ENCODE results near the gene EXPH5.
A peak's percentile ranks its signal among the peaks of the same experiment; 100 is the strongest.

The EXPH5 gene

DNA sequence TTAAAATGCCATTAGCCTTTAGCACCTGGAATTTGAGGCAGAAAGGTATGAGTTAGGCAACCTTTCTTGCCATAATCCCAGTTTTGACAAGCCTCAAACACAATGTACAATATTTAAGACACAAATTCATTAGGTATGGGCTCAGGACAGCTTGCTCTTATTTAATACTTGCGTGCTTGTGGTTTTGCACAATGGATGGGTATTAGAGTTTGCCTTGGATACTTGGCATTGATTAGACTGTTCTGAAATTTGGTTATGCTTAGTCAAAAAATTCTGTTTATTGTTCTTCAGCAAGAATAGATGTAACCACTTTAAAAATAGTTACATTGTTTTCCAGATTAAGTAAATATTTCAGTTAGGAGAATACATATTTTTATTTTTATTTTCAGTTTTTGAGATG lies 120.9 kb downstream of the EXPH5 start:
- Histone ChIP-seq H3K4me3 (ENCODE audit: low read depth, low read length) (no peak overlapping the region), H3K36me3 (replicated peaks) (peaks cover 4% of the 10 kb centered on the region), H3K27me3 (replicated peaks) (no peaks in the 10 kb centered on the region), H3K27ac (no peak overlapping the region)
- TF ChIP-seq CTCF (IDR thresholded peaks at IDR 0.05; ENCODE audit: low read depth, low read length, missing control alignments), result no peak
- in situ Hi-C loops (cut with HindIII; ENCODE audit: low pct_ligation_motif_present, low sequenced_read_pairs), result no loop called here
- no peak for DNase-seq

DNA sequence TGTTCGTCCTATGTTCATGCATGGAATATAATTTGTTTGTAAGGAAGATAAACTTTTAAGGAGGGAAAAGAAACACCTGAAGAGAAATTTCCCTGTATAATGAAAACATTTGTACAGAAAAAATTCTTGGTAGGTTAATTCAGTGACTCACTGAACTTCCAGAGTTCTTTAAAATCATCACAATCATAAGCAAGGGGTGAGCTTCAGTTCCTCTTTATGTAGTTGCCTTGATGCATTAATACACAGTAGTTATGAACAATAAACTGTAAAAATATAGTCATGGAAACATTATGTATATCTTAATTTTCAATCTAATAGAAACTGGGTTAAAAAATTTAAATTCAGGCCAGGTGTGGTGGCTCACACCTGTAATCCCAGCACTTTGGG lies 125.1 kb downstream of the EXPH5 start:
- TF ChIP-seq CTCF (IDR thresholded peaks at IDR 0.05; ENCODE audit: low read depth, low read length, missing control alignments), result no peak
- DNase-seq, result no peak
- no peak overlapping the region for H3K27ac ChIP-seq
- H3K4me3 ChIP-seq (ENCODE audit: low read depth, low read length), result no peak overlapping the region
- no peaks in the 10 kb centered on the region for H3K36me3 ChIP-seq (replicated peaks)
- no peaks in the 10 kb centered on the region for H3K27me3 ChIP-seq (replicated peaks)
- in situ Hi-C loops (cut with HindIII; ENCODE audit: low pct_ligation_motif_present, low sequenced_read_pairs), result no loop called here

- Histone ChIP-seq H3K27me3 (replicated peaks) (no peaks in the 10 kb centered on the region), H3K4me3 (ENCODE audit: low read depth, low read length) (peak within 1 kb of the TSS; percentile 83), H3K36me3 (replicated peaks) (no peaks in the 10 kb centered on the region), H3K27ac (peak within 1 kb of the TSS; percentile 94)
- in situ Hi-C loops (cut with HindIII; ENCODE audit: low pct_ligation_motif_present, low sequenced_read_pairs), result no loop called here
- DNase-seq, result peak; percentile 96
- no peak for TF ChIP-seq CTCF (IDR thresholded peaks at IDR 0.05; ENCODE audit: low read depth, low read length, missing control alignments)
Measured at GRCh38 chr11:108467091-108467823, 126.3 kb downstream of the EXPH5 start, which contains the start of gene C11orf65. Gene C11orf65 (minus strand): TSS chr11:108467529. CDS start chr11:108461559, 5,970 bp downstream.

- no peak for DNase-seq
- in situ Hi-C loops (cut with HindIII; ENCODE audit: low pct_ligation_motif_present, low sequenced_read_pairs), result no loop called here
- H3K27ac ChIP-seq, result peak overlapping the region; percentile 94
Measured at GRCh38 chr11:108466405-108466804, 127.2 kb downstream of the EXPH5 start.

More at GRCh38 chr11:108466405-108466804, 127.2 kb downstream of the EXPH5 start:
- H3K27me3 ChIP-seq (replicated peaks), result no peaks in the 10 kb centered on the region
- peak overlapping the region; percentile 83 for H3K4me3 ChIP-seq (ENCODE audit: low read depth, low read length)
- no peaks in the 10 kb centered on the region for H3K36me3 ChIP-seq (replicated peaks)
- no peak for TF ChIP-seq CTCF (IDR thresholded peaks at IDR 0.05; ENCODE audit: low read depth, low read length, missing control alignments)

Measured in brain microvascular endothelial cell (primary cell).